ENCODE data around the gene TMEM139. TPM values are rescaled to one million over a fixed set of nuclear protein-coding genes. Genes with fewer than 3 reads are reported as not detected.

The TMEM139 gene
- total RNA-seq, 1 experiment from 2014 or later = 0.85 TPM

- H3K14ac ChIP-seq (ENCODE audit: insufficient read depth, low read length) = no peak overlapping the region
- peaks cover 28 to 44% (median 37%) of the 10 kb centered on the region in 3 experiments for H3K36me3 Mint-ChIP-seq (ENCODE audit: insufficient read depth in 1 of 3, low read depth in 3 of 3)
- no peak overlapping the region for H2BK20ac ChIP-seq (ENCODE audit: low read depth, low read length, poor library complexity, severe bottlenecking)
- H2BK120ac ChIP-seq (ENCODE audit: low read depth, low read length, poor library complexity, severe bottlenecking) = no peak overlapping the region
- no peak overlapping the region for H3K27ac Mint-ChIP-seq
- no peak overlapping the region for H2BK15ac ChIP-seq (ENCODE audit: low read depth, low read length)
- H3K18ac ChIP-seq (ENCODE audit: insufficient read length, low read depth, low read length) = peak overlapping the region; percentile 4
- no peak overlapping the region for H2AFZ ChIP-seq (ENCODE audit: low read length)
- no peak overlapping the region for H2BK5ac ChIP-seq (ENCODE audit: insufficient read length, low read length)
- H3T11ph ChIP-seq (ENCODE audit: low read length) = no peak overlapping the region
- H4K91ac ChIP-seq (ENCODE audit: insufficient read length, low read depth, low read length) = no peak overlapping the region
- H3K79me1 ChIP-seq (ENCODE audit: insufficient read depth, low read depth, low read length, poor library complexity, severe bottlenecking) = no peaks in the 10 kb centered on the region
- no peak overlapping the region for H3K4me2 ChIP-seq (ENCODE audit: insufficient read depth, insufficient read length, low read length)
- H3K4me1 Mint-ChIP-seq = peaks cover 40 to 46% of the 10 kb centered on the region in 2 experiments
- peaks cover 16% of the 10 kb centered on the region; the same call in 1 of the 2 replicates for H3K79me2 ChIP-seq (ENCODE audit: insufficient read depth, low read length)
- peaks cover 9% of the 10 kb centered on the region; the same call in 1 of the 2 replicates for H3K4me1 ChIP-seq (ENCODE audit: insufficient read depth, low read length)
- H3K4ac ChIP-seq (ENCODE audit: low read depth, low read length) = no peak overlapping the region
- no peak overlapping the region for H4K8ac ChIP-seq (replicated peaks; ENCODE audit: insufficient read length, low read depth, low read length)
- no peak overlapping the region for H3K27ac ChIP-seq (ENCODE audit: insufficient read length, low read depth, low read length)
- H3K27me3 ChIP-seq (ENCODE audit: insufficient read depth, low read length) = peaks cover 10% of the 10 kb centered on the region; the same call in 1 of the 2 replicates
- H3K23me2 ChIP-seq (ENCODE audit: insufficient read length, low read depth, low read length, poor library complexity, severe bottlenecking) = peaks cover 10% of the 10 kb centered on the region
- TF ChIP-seq CTCF (conservative IDR thresholded peaks at IDR 0.05) = no peak
- peaks cover 12 to 14% of the 10 kb centered on the region in 2 experiments for H3K9me3 Mint-ChIP-seq
- H2AK5ac ChIP-seq (ENCODE audit: insufficient read length, low read length) = no peak overlapping the region
- peak overlapping the region; percentile 91 to 95; a peak in 3 of 5 replicates for H3K4me3 Mint-ChIP-seq
- H3K9ac ChIP-seq (ENCODE audit: extremely low read depth, insufficient read length, low read length) = no peak overlapping the region
- no peak for DNase-seq
- no peaks in the 10 kb centered on the region for H4K20me1 ChIP-seq (ENCODE audit: control insufficient read depth, insufficient read depth, insufficient read length)
- no peak overlapping the region for H2BK12ac ChIP-seq (ENCODE audit: insufficient read length, low read depth, low read length)
- H3K9me3 ChIP-seq (ENCODE audit: control insufficient read depth, low read depth, low read length) = peaks cover 10% of the 10 kb centered on the region
- H3K23ac ChIP-seq (ENCODE audit: insufficient read length, low read depth, low read length) = no peak overlapping the region
- no peak overlapping the region for H4K5ac ChIP-seq (ENCODE audit: insufficient read length, low read depth, low read length)
- WGBS (ENCODE audit: extremely low coverage, insufficient read length, low lambda C conversion rate) = no CpG with 5 or more reads among the region's 17 CpGs
- H3K27me3 Mint-ChIP-seq (ENCODE audit: low read depth) = peaks cover 35% of the 10 kb centered on the region
- no peak overlapping the region for H3K56ac ChIP-seq (ENCODE audit: insufficient read length, low read depth, low read length)
Observed at GRCh38 chr7:143287339-143287934, 2.7 kb downstream of the TMEM139 start.
